GM12801 (cell line): ENCODE data around the gene CCSER1.

Source experiments
- TF ChIP-seq, protein P1 (sequence below): IDR thresholded peaks from one replicate; pipeline ENCODE4 v1.5.1; 2011; ENCODE audit warnings: control low read depth; ENCODE audit not compliant: insufficient read length; ENCODE audit errors: extremely low read depth

The CCSER1 gene

GRCh38 chr4:91057871-91058270, 930.7 kb downstream of the CCSER1 start:
- TF ChIP-seq, protein P1, sequence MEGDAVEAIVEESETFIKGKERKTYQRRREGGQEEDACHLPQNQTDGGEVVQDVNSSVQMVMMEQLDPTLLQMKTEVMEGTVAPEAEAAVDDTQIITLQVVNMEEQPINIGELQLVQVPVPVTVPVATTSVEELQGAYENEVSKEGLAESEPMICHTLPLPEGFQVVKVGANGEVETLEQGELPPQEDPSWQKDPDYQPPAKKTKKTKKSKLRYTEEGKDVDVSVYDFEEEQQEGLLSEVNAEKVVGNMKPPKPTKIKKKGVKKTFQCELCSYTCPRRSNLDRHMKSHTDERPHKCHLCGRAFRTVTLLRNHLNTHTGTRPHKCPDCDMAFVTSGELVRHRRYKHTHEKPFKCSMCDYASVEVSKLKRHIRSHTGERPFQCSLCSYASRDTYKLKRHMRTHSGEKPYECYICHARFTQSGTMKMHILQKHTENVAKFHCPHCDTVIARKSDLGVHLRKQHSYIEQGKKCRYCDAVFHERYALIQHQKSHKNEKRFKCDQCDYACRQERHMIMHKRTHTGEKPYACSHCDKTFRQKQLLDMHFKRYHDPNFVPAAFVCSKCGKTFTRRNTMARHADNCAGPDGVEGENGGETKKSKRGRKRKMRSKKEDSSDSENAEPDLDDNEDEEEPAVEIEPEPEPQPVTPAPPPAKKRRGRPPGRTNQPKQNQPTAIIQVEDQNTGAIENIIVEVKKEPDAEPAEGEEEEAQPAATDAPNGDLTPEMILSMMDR: no peak

GRCh38 chr4:91058345-91058744, 931.2 kb downstream of the CCSER1 start:
- TF ChIP-seq, protein P1: no peak

- TF ChIP-seq, protein P1: no peak
Measured at GRCh38 chr4:91064157-91064853, 937.1 kb downstream of the CCSER1 start.

- TF ChIP-seq, protein P1: no peak
Measured at GRCh38 chr4:91065117-91065516, 937.9 kb downstream of the CCSER1 start.

GRCh38 chr4:91070736-91071135, 943.5 kb downstream of the CCSER1 start:
- TF ChIP-seq, protein P1: no peak

- TF ChIP-seq, protein P1: no peak
Measured at GRCh38 chr4:91076147-91076546, 949.0 kb downstream of the CCSER1 start.

- TF ChIP-seq, protein P1: no peak
Measured at GRCh38 chr4:91085961-91086360, 958.8 kb downstream of the CCSER1 start.
